ENCODE data around the gene PTCD1. TPM values are rescaled to one million over a fixed set of nuclear protein-coding genes. Genes with fewer than 3 reads are reported as not detected.

The PTCD1 gene
- total RNA-seq, 1 donor, result 7.6 TPM

GRCh38 chr7:99379043-99379577 is 59.5 kb downstream of the PTCD1 start:
- H3K27ac ChIP-seq (ENCODE audit: low read depth, low read length), result peak overlapping the region; percentile 75
- H3K4me2 ChIP-seq (ENCODE audit: insufficient read depth, low read length), result peak overlapping the region; percentile 67
- peaks cover 24% of the 10 kb centered on the region for H3K4me1 ChIP-seq (ENCODE audit: insufficient read depth, low read length)
- DNase-seq (ENCODE audit: insufficient read length, low spot score, missing footprints), result peak; percentile 99
- no peak overlapping the region for H2AFZ ChIP-seq (ENCODE audit: low read length)
- peaks cover 26% of the 10 kb centered on the region for H3K36me3 ChIP-seq (ENCODE audit: insufficient read depth, low read length)
- no peaks in the 10 kb centered on the region for H3K27me3 ChIP-seq (ENCODE audit: insufficient read depth, low read length)
- no peak overlapping the region for H3K4me3 ChIP-seq (ENCODE audit: insufficient read depth, low read length)
- no peaks in the 10 kb centered on the region for H3K9me3 ChIP-seq (ENCODE audit: low read depth, low read length)
- no peak for TF ChIP-seq CTCF (IDR thresholded peaks at IDR 0.05; ENCODE audit: extremely low read depth, low read depth, low read length)
- H4K20me1 ChIP-seq (ENCODE audit: insufficient read depth, low read length), result peaks cover 49% of the 10 kb centered on the region
- peaks cover 74% of the 10 kb centered on the region for H3K79me2 ChIP-seq (ENCODE audit: insufficient read depth, low read length)

- DNase-seq (ENCODE audit: insufficient read length, low spot score, missing footprints), result peak; percentile 97
- Histone ChIP-seq H4K20me1 (ENCODE audit: insufficient read depth, low read length) (peaks cover 22% of the 10 kb centered on the region), H3K79me2 (ENCODE audit: insufficient read depth, low read length) (peaks cover 37% of the 10 kb centered on the region), H3K36me3 (ENCODE audit: insufficient read depth, low read length) (peaks cover 6% of the 10 kb centered on the region), H2AFZ (ENCODE audit: low read length) (no peak overlapping the region), H3K27ac (ENCODE audit: low read depth, low read length) (peak overlapping the region; percentile 37), H3K9me3 (ENCODE audit: low read depth, low read length) (no peaks in the 10 kb centered on the region), H3K4me3 (ENCODE audit: insufficient read depth, low read length) (peak overlapping the region; percentile 76), H3K4me2 (ENCODE audit: insufficient read depth, low read length) (peak overlapping the region; percentile 78), H3K4me1 (ENCODE audit: insufficient read depth, low read length) (peaks cover 25% of the 10 kb centered on the region), H3K27me3 (ENCODE audit: insufficient read depth, low read length) (no peaks in the 10 kb centered on the region)
- TF ChIP-seq CTCF (IDR thresholded peaks at IDR 0.05; ENCODE audit: extremely low read depth, low read depth, low read length), result no peak
Measured at GRCh38 chr7:99375070-99375807, 63.4 kb downstream of the PTCD1 start.

GRCh38 chr7:99374111-99375064 is 64.2 kb downstream of the PTCD1 start, which contains the start of gene ARPC1B:
TSS of gene ARPC1B (plus strand) at chr7:99374730. CDS start at chr7:99385715, 10,985 bp downstream.
- no peak for TF ChIP-seq CTCF (IDR thresholded peaks at IDR 0.05; ENCODE audit: extremely low read depth, low read depth, low read length)
- H3K27me3 ChIP-seq (ENCODE audit: insufficient read depth, low read length), result no peaks in the 10 kb centered on the region

More at GRCh38 chr7:99374111-99375064, 64.2 kb downstream of the PTCD1 start, which contains the start of gene ARPC1B:
- DNase-seq (ENCODE audit: insufficient read length, low spot score, missing footprints), result peak; percentile 99
- Histone ChIP-seq H3K36me3 (ENCODE audit: insufficient read depth, low read length) (peaks cover 6% of the 10 kb centered on the region), H3K4me1 (ENCODE audit: insufficient read depth, low read length) (peaks cover 18% of the 10 kb centered on the region), H3K4me2 (ENCODE audit: insufficient read depth, low read length) (peak within 1 kb of the TSS; percentile 86), H3K27ac (ENCODE audit: low read depth, low read length) (peak within 1 kb of the TSS; percentile 37), H4K20me1 (ENCODE audit: insufficient read depth, low read length) (peaks cover 14% of the 10 kb centered on the region), H3K79me2 (ENCODE audit: insufficient read depth, low read length) (peaks cover 32% of the 10 kb centered on the region), H2AFZ (ENCODE audit: low read length) (peak within 1 kb of the TSS; percentile 70), H3K4me3 (ENCODE audit: insufficient read depth, low read length) (peak within 1 kb of the TSS; percentile 76), H3K9me3 (ENCODE audit: low read depth, low read length) (no peaks in the 10 kb centered on the region)
